Upper lobe of left lung (tissue), 6 donors: Measurements from ENCODE around the gene TET3. TPM values are rescaled to one million over a fixed set of nuclear protein-coding genes. Genes with fewer than 3 reads are reported as not detected.

Experiments used
- ATAC-seq, 2 donors: fragments of 200-7000 bp; cut with Tn5 transposase; one replicate each; pipeline ENCODE4 v1.9.1; 2022; ENCODE audit warnings: mild to moderate bottlenecking in 2 of 2, moderate library complexity in 2 of 2; ENCODE audit not compliant: low FRiP score in 2 of 2
- DNase-seq, 2 donors: peaks; one replicate each; pipeline ENCODE4 v3.0.0-alpha.2; 2019 to 2020
- H3K27ac ChIP-seq, 4 donors: fragments of 200-600 bp; sonication (generic); one replicate each; pipeline ENCODE4 v1.5.1; 2016 to 2019
- H3K27me3 ChIP-seq, 4 donors: fragments of 200-600 bp; sonication (generic); one replicate each; pipeline ENCODE4 v1.5.1; 2017 to 2019
- H3K36me3 ChIP-seq, 4 donors: fragments of 200-600 bp; sonication (generic); one replicate each; pipeline ENCODE4 v1.5.1; 2016 to 2019
- H3K4me1 ChIP-seq, 4 donors: fragments of 200-600 bp; sonication (generic); one replicate each; pipeline ENCODE4 v1.5.1; 2018 to 2019
- H3K4me3 ChIP-seq, 4 donors: fragments of 200-600 bp; sonication (generic); one replicate each; pipeline ENCODE4 v1.5.1; 2017 to 2019; ENCODE audit warnings: mild to moderate bottlenecking in 2 of 4, moderate library complexity in 1 of 4
- H3K9me3 ChIP-seq, 4 donors: fragments of 200-600 bp; sonication (generic); one replicate each; pipeline ENCODE4 v1.5.1; 2018 to 2019
- CTCF ChIP-seq, 6 experiments: fragments of 450-650 bp in 4 of 6; fragments of 200-600 bp in 2 of 6; sonication (generic) in 2 of 6; IDR thresholded peaks; one replicate each; pipeline ENCODE4 v1.5.1; 2016 to 2019; ENCODE audit warnings: antibody characterized with exemption in 6 of 6
- EP300 ChIP-seq, 4 donors: sonication (generic); formaldehyde crosslinking; IDR thresholded peaks; one replicate each; pipeline ENCODE4 v1.5.1; 2017; ENCODE audit warnings: antibody characterized with exemption in 4 of 4, control low read depth in 2 of 4
- POLR2A ChIP-seq, 4 donors: fragments of 450-650 bp; IDR thresholded peaks; one replicate each; pipeline ENCODE4 v1.5.1; 2016 to 2017; ENCODE audit warnings: antibody characterized with exemption in 4 of 4, mild to moderate bottlenecking in 2 of 4
- POLR2AphosphoS5 ChIP-seq, 2 donors: sonication (generic); formaldehyde crosslinking; IDR thresholded peaks; one replicate each; pipeline ENCODE4 v1.5.1; 2017; ENCODE audit warnings: antibody characterized with exemption in 2 of 2
- WGBS, 2 donors: methylation state at CpG; one replicate each; pipeline ENCODE4 v1.1.5; 2017 to 2018; 5-methylcytosine and 5-hydroxymethylcytosine counted together
- total RNA-seq, 6 donors: library from RNA; depleted of rRNA in 4 of 6; stranded (reverse); fragments of >200 nt in 4 of 6; gene quantifications; one replicate each; pipeline versions ENCODE4 v1.1.0 to v1.2.1, GENCODE V29; 2016 to 2021
- donor health status: DM: no; HTN: no; CAD: no; lungs with moderate emphysema.
- donor health status: DM: no; HTN: yes; CAD: no; lungs with severe emphysema.

The TET3 gene
- total RNA-seq, result 10 to 100 TPM; 17.3 to 53.4 (median 23.6) TPM

GRCh38 chr2:73984203-73984921 lies at the start of gene TET3:
Gene TET3, plus strand, starts transcription at chr2:73984910. Its CDS starts 1,494 bp downstream, at chr2:73986404.
- H3K4me3 ChIP-seq, result peak within 1 kb of the TSS; percentile 52 to 77 (median 66)
- peak; percentile 13 to 54 for ATAC-seq
- H3K27ac ChIP-seq, result peak within 1 kb of the TSS; percentile 90 to 96 (median 93)
- DNase-seq, result peak; percentile 73 to 94
- H3K27me3 ChIP-seq, result no peaks in the 10 kb centered on the region
- no peaks in the 10 kb centered on the region for H3K9me3 ChIP-seq
- TF ChIP-seq CTCF (IDR thresholded peaks at IDR 0.05) (peak in 1 of 6 experiments; percentile 17), POLR2A (IDR thresholded peaks at IDR 0.05) (peak in 1 of 4 donors; percentile 16), EP300 (IDR thresholded peaks at IDR 0.05) (no peak), POLR2AphosphoS5 (IDR thresholded peaks at IDR 0.05) (no peak)
- H3K36me3 ChIP-seq, result no peaks in the 10 kb centered on the region
- 0% methylated on average over 10 to 22 of the region's 85 CpGs for WGBS, 2 donors
- H3K4me1 ChIP-seq, result peaks cover 78 to 83% (median 81%) of the 10 kb centered on the region in 4 donors

- ATAC-seq (no peak), DNase-seq (no peak)
- Histone ChIP-seq H3K4me1 (peaks cover 5 to 30% (median 19%) of the 10 kb centered on the region in 4 donors), H3K4me3 (no peak overlapping the region), H3K27ac (no peak overlapping the region), H3K27me3 (no peaks in the 10 kb centered on the region), H3K36me3 (peaks cover 0 to 24% (median 2%) of the 10 kb centered on the region in 4 donors), H3K9me3 (no peaks in the 10 kb centered on the region)
- TF ChIP-seq POLR2AphosphoS5 (IDR thresholded peaks at IDR 0.05) (no peak), POLR2A (IDR thresholded peaks at IDR 0.05) (no peak), CTCF (IDR thresholded peaks at IDR 0.05) (no peak), EP300 (IDR thresholded peaks at IDR 0.05) (no peak)
Observed at GRCh38 chr2:73935641-73936040, 49.1 kb upstream of the TET3 start.

- H3K4me3 ChIP-seq, result no peak overlapping the region
- no peaks in the 10 kb centered on the region for H3K9me3 ChIP-seq
- no peak overlapping the region for H3K27ac ChIP-seq
- peaks cover 0 to 32% (median 2%) of the 10 kb centered on the region in 4 donors for H3K36me3 ChIP-seq
- DNase-seq (no peak), ATAC-seq (no peak)
- H3K27me3 ChIP-seq, result no peaks in the 10 kb centered on the region
- 89 to 92% methylated on average over 3 to 4 of the region's 4 CpGs for WGBS, 2 donors
- no peak for TF ChIP-seq POLR2AphosphoS5 (IDR thresholded peaks at IDR 0.05)
- TF ChIP-seq POLR2A (IDR thresholded peaks at IDR 0.05), result no peak
- TF ChIP-seq CTCF (IDR thresholded peaks at IDR 0.05), result no peak
- TF ChIP-seq EP300 (IDR thresholded peaks at IDR 0.05), result no peak
- peaks cover 5 to 22% (median 17%) of the 10 kb centered on the region in 4 donors for H3K4me1 ChIP-seq
Observed at GRCh38 chr2:73937103-73937885, 47.4 kb upstream of the TET3 start.

- Histone ChIP-seq H3K4me1 (peaks cover 5 to 21% (median 17%) of the 10 kb centered on the region in 4 donors), H3K36me3 (peaks cover 0 to 26% (median 2%) of the 10 kb centered on the region in 4 donors), H3K27ac (no peak overlapping the region), H3K4me3 (no peak overlapping the region), H3K27me3 (no peaks in the 10 kb centered on the region), H3K9me3 (no peaks in the 10 kb centered on the region)
- DNase-seq (no peak), ATAC-seq (no peak)
- TF ChIP-seq POLR2AphosphoS5 (IDR thresholded peaks at IDR 0.05), result no peak
- no peak for TF ChIP-seq CTCF (IDR thresholded peaks at IDR 0.05)
- no peak for TF ChIP-seq EP300 (IDR thresholded peaks at IDR 0.05)
- TF ChIP-seq POLR2A (IDR thresholded peaks at IDR 0.05), result no peak
Observed at GRCh38 chr2:73937899-73938298, 46.8 kb upstream of the TET3 start.
